Esophagus muscularis mucosa (tissue), 3 donors: ENCODE measurements around the gene HOXB9.

Experiments
- POLR2A ChIP-seq: fragments of 450-650 bp; IDR thresholded peaks from one replicate; pipeline ENCODE4 v1.6.1; 2017; ENCODE audit warnings: antibody characterized with exemption, moderate library complexity, mild to moderate bottlenecking, low read depth
- TF ChIP-seq, protein P1 (sequence below), 3 experiments: fragments of 200-600 bp in 2 of 3; fragments of 450-650 bp in 1 of 3; sonication (generic) in 2 of 3; IDR thresholded peaks; one replicate each; pipeline ENCODE4 v1.5.1; 2017 to 2019; ENCODE audit warnings: antibody characterized with exemption in 3 of 3, mild to moderate bottlenecking in 2 of 3, moderate library complexity in 1 of 3

DNA sequence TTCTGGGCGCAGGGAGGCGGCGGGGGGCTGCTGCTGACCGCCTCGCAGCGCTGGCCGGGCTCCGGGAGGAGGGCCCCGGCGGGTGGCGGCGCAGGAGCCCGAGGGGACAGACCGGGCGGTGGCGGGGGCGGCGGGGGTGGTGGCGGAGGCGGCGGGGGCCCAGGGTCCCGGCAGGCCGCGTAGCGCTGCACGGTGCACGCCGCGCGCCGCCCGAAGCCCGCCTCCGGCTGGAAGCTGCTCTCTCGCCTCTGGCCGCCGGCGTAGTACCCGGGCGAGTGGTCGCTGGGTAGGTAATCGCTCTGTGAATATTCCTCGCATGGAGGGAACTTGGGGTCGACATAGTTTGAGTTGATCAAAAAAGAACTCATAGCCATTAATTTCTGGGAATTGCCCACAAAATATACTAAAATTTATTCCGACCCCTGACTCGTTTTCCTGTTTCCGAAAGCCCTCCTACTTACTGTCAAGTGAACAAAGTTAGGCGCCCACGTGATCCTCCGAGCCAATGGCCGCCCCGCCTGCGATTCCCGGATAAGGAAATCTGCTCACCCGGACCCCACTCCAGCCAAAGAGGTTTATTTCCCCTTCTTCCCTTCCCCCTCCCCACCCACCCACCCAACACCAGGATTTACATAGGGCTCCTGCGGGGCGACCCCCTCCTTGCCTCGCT, 48.1 kb downstream of the HOXB9 start, which contains the start of gene HOXB4:
- TF ChIP-seq, protein P1, sequence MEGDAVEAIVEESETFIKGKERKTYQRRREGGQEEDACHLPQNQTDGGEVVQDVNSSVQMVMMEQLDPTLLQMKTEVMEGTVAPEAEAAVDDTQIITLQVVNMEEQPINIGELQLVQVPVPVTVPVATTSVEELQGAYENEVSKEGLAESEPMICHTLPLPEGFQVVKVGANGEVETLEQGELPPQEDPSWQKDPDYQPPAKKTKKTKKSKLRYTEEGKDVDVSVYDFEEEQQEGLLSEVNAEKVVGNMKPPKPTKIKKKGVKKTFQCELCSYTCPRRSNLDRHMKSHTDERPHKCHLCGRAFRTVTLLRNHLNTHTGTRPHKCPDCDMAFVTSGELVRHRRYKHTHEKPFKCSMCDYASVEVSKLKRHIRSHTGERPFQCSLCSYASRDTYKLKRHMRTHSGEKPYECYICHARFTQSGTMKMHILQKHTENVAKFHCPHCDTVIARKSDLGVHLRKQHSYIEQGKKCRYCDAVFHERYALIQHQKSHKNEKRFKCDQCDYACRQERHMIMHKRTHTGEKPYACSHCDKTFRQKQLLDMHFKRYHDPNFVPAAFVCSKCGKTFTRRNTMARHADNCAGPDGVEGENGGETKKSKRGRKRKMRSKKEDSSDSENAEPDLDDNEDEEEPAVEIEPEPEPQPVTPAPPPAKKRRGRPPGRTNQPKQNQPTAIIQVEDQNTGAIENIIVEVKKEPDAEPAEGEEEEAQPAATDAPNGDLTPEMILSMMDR (IDR thresholded peaks at IDR 0.05) = no peak
- TF ChIP-seq POLR2A = no peak
